PFSK-1 (cell line): ENCODE measurements around the gene RINL.

Experiments
- FOXP2 ChIP-seq: optimal IDR thresholded peaks from 2 replicates; pipeline ENCODE3; 2011; ENCODE audit warnings: borderline replicate concordance, control low read depth, inconsistent platforms; ENCODE audit not compliant: insufficient read depth; ENCODE audit errors: extremely low read length, extremely low read depth
- POLR2AphosphoS5 ChIP-seq: IDR thresholded peaks from 2 replicates; pipeline ENCODE4 v1.6.1; 2012; ENCODE audit warnings: low read depth, mild to moderate bottlenecking, control low read depth, low read length, moderate library complexity
- REST ChIP-seq, 2 experiments: IDR thresholded peaks; 2 replicates each; pipeline versions ENCODE4 v1.6.1 to v1.8.0; 2011 to 2012; ENCODE audit warnings: low read depth in 2 of 2, low read length in 2 of 2, control low read depth in 1 of 2, inconsistent platforms in 1 of 2, mild to moderate bottlenecking in 1 of 2, moderate library complexity in 1 of 2; ENCODE audit not compliant: insufficient read depth in 1 of 2
- SIN3A ChIP-seq: IDR thresholded peaks from 2 replicates; pipeline ENCODE4 v1.6.1; 2012; ENCODE audit warnings: mild to moderate bottlenecking, low read length, moderate library complexity, borderline replicate concordance; ENCODE audit not compliant: insufficient read depth
- TAF1 ChIP-seq: IDR thresholded peaks from 2 replicates; pipeline ENCODE4 v1.6.1; 2012; ENCODE audit warnings: low read length, control low read depth, borderline replicate concordance; ENCODE audit not compliant: insufficient read depth

Gene RINL

GRCh38 chr19:38852231-38853044, 25.6 kb downstream of the RINL start:
- TF ChIP-seq POLR2AphosphoS5 (peak; percentile 20; the same call in 1 of the 2 replicates), FOXP2 (no peak), TAF1 (no peak), REST (IDR thresholded peaks at IDR 0.05; ENCODE audit: insufficient read depth in 1 of 2, low read depth in 2 of 2, low read length in 2 of 2) (no peak), SIN3A (no peak)

GRCh38 chr19:38851622-38852230, 26.3 kb downstream of the RINL start:
- no peak for TF ChIP-seq FOXP2
- no peak for TF ChIP-seq SIN3A
- TF ChIP-seq REST (IDR thresholded peaks at IDR 0.05; ENCODE audit: insufficient read depth in 1 of 2, low read depth in 2 of 2, low read length in 2 of 2), result peak in 1 of 2 experiments; percentile 55; a peak in 1 of 4 replicates
- 0 out of 2 replicates have a peak, but pooled peaks have one; percentile 10 for TF ChIP-seq POLR2AphosphoS5
- TF ChIP-seq TAF1, result no peak

- TF ChIP-seq TAF1 (no peak), SIN3A (no peak), REST (IDR thresholded peaks at IDR 0.05; ENCODE audit: insufficient read depth in 1 of 2, low read depth in 2 of 2, low read length in 2 of 2) (no peak), FOXP2 (no peak), POLR2AphosphoS5 (no peak; the same call in 1 of the 2 replicates)
Measured at GRCh38 chr19:38850976-38851621, 27.0 kb downstream of the RINL start.

GRCh38 chr19:38850436-38850975, 27.6 kb downstream of the RINL start:
- TF ChIP-seq FOXP2 (no peak), POLR2AphosphoS5 (peak; percentile 79), TAF1 (peak; percentile 60; the same call in 1 of the 2 replicates), SIN3A (no peak), REST (IDR thresholded peaks at IDR 0.05; ENCODE audit: insufficient read depth in 1 of 2, low read depth in 2 of 2, low read length in 2 of 2) (no peak)
